Measurements from ENCODE around the gene SNAI3. TPM values are rescaled to one million over a fixed set of nuclear protein-coding genes. Genes with fewer than 3 reads are reported as not detected.

SNAI3 gene
- total RNA-seq, 6 experiments from 2014 or later = 0.15 to 0.98 (median 0.35) TPM

GRCh38 chr16:88653101-88653500 is 33.2 kb downstream of the SNAI3 start:
- H3K9me3 ChIP-seq = no peaks in the 10 kb centered on the region
- TF ChIP-seq CTCF (IDR thresholded peaks at IDR 0.05) (no peak), POLR2A (IDR thresholded peaks at IDR 0.05) (no peak)
- peaks cover 0 to 34% (median 0%) of the 10 kb centered on the region in 4 donors for H3K36me3 ChIP-seq
- WGBS (ENCODE audit: insufficient coverage, low coverage, low lambda C conversion rate, missing lambda C conversion rate) = 90% methylated on average over 2 of the region's 13 CpGs
- no peak for ATAC-seq
- H3K4me3 ChIP-seq = no peak overlapping the region
- no peaks in the 10 kb centered on the region for H3K4me1 ChIP-seq
- DNase-seq = no peak
- intact Hi-C loops (cut with DNase I) = no loop called here
- H3K27me3 ChIP-seq = no peaks in the 10 kb centered on the region
- H3K27ac ChIP-seq = no peak overlapping the region

- no peak for ATAC-seq
- Histone ChIP-seq H3K4me3 (no peak overlapping the region), H3K9me3 (no peaks in the 10 kb centered on the region), H3K27ac (no peak overlapping the region), H3K27me3 (no peaks in the 10 kb centered on the region), H3K4me1 (no peaks in the 10 kb centered on the region), H3K36me3 (peaks cover 0 to 31% (median 0%) of the 10 kb centered on the region in 4 donors)
- TF ChIP-seq POLR2A (IDR thresholded peaks at IDR 0.05) = no peak
- TF ChIP-seq CTCF (IDR thresholded peaks at IDR 0.05) = no peak
- no CpG with 5 or more reads among the region's 8 CpGs for whole genome bisulfite sequencing (ENCODE audit: insufficient coverage, low coverage, low lambda C conversion rate, missing lambda C conversion rate)
- intact Hi-C loops (cut with DNase I) = no loop called here
- no peak for DNase-seq
Observed at GRCh38 chr16:88652762-88653063, 33.6 kb downstream of the SNAI3 start.

GRCh38 chr16:88651989-88652761 is 34.1 kb downstream of the SNAI3 start:
- Histone ChIP-seq H3K4me3 (no peak overlapping the region), H3K27me3 (no peaks in the 10 kb centered on the region), H3K4me1 (no peaks in the 10 kb centered on the region), H3K9me3 (no peaks in the 10 kb centered on the region), H3K36me3 (peaks cover 0 to 31% (median 0%) of the 10 kb centered on the region in 4 donors), H3K27ac (peak overlapping the region; percentile 50 to 92 (median 72))
- DNase-seq (peak in 1 of 3 donors; percentile 60), ATAC-seq (no peak)
- TF ChIP-seq CTCF (IDR thresholded peaks at IDR 0.05) (no peak), POLR2A (IDR thresholded peaks at IDR 0.05) (no peak)
- WGBS (ENCODE audit: insufficient coverage, low coverage, low lambda C conversion rate, missing lambda C conversion rate) = no CpG with 5 or more reads among the region's 29 CpGs
- intact Hi-C loops (cut with DNase I) = no loop called here

- Histone ChIP-seq H3K4me1 (no peaks in the 10 kb centered on the region), H3K9me3 (no peaks in the 10 kb centered on the region), H3K27me3 (no peaks in the 10 kb centered on the region), H3K36me3 (peaks cover 0 to 31% (median 0%) of the 10 kb centered on the region in 4 donors), H3K27ac (peak overlapping the region; percentile 50 to 92 (median 72)), H3K4me3 (peak overlapping the region; percentile 55 to 63 (median 61))
- intact Hi-C loops (cut with DNase I) = no loop called here
- TF ChIP-seq POLR2A (IDR thresholded peaks at IDR 0.05) = no peak
- TF ChIP-seq CTCF (IDR thresholded peaks at IDR 0.05) = no peak
- peak; percentile 66 to 77 (median 75) for ATAC-seq
- WGBS (ENCODE audit: insufficient coverage, low coverage, low lambda C conversion rate, missing lambda C conversion rate) = no CpG with 5 or more reads among the region's 24 CpGs
- DNase-seq = peak; percentile 73 to 84 (median 81)
Observed at GRCh38 chr16:88651276-88651988, 34.9 kb downstream of the SNAI3 start.
